Activated CD4-positive, CD25-positive, alpha-beta regulatory T cell treated with anti-CD3 and anti-CD28 coated beads, Interleukin-2, amount 50 U/mL, for 72 hours (primary cell): Measurements from ENCODE around the gene RNPEPL1.
"Not testable (repeated sequence)": the region's sequence is repeated elsewhere in the genome, so short reads cannot be mapped to it uniquely, and the experiment has no call there.

Experiments
- DNase-seq: peaks from one replicate; pipeline ENCODE4 v3.0.0; 2021

RNPEPL1 gene, protein sequence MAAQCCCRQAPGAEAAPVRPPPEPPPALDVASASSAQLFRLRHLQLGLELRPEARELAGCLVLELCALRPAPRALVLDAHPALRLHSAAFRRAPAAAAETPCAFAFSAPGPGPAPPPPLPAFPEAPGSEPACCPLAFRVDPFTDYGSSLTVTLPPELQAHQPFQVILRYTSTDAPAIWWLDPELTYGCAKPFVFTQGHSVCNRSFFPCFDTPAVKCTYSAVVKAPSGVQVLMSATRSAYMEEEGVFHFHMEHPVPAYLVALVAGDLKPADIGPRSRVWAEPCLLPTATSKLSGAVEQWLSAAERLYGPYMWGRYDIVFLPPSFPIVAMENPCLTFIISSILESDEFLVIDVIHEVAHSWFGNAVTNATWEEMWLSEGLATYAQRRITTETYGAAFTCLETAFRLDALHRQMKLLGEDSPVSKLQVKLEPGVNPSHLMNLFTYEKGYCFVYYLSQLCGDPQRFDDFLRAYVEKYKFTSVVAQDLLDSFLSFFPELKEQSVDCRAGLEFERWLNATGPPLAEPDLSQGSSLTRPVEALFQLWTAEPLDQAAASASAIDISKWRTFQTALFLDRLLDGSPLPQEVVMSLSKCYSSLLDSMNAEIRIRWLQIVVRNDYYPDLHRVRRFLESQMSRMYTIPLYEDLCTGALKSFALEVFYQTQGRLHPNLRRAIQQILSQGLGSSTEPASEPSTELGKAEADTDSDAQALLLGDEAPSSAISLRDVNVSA

GRCh38 chr2:240567872-240568677 lies at the start of gene RNPEPL1:
Gene RNPEPL1, plus strand, starts transcription at chr2:240568484. Its CDS starts 103 bp downstream, at chr2:240568587.
- DNase-seq = peak; percentile 64

DNA sequence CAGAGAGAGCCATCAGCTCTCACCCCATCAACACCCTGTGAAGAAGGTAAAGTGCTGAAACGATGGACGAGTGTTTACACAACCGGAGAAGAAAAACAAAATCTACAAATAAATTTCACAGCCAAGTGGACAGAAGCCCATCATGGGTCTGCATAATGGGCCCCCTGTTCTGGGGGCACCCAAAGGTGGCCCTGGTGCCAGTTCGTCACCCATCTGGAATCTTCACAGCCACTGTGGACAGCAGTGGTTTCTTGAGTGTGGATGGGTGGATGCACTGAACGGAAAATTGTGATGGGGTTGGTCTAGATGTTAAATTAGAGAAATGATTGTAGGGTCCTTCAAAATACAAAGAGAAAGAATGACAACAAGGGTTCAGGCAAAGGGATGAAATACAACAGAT lies 49.3 kb upstream of the RNPEPL1 start:
- no peak for DNase-seq

- DNase-seq = no peak
These were observed 48.7 kb upstream of the RNPEPL1 start for GRCh38 chr2:240519396-240520129.

DNA sequence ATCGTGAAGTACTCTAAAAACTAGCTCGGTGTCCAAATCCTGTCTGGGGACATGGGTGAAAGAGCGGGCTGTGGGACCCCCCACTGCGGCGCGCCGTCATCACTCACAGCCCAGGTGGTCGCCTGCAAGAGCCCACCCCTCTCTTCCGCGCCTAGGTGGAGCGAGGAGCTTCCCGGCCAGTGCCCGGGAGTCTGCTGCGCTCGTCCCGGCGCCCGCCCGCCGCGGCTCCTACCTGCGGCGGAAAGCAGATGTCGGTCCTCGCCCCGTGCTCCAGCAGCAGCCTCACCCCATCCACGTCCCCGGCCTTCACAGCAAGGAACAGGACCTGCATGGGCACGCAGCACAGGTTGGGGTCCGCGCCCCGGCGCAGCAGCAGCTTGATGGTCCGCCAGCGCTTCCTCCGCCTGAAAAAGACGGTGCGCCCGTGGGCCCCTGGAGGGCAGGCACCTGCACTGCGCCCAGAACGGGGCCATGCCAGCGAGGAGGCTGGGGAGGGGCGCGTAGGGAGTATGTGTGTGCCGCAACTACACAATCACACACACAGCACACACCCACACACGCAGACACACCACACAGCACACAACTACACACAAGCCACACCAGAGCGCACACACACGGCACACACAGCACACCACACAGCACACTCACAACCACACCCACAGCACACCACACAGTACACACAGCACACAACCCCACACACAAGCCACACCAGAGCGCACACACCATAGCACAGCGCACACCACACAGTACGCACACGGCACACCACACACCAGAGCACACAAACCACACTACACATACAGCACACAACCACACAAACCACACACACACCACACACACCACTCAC lies 47.9 kb upstream of the RNPEPL1 start:
- no peak for DNase-seq

DNA sequence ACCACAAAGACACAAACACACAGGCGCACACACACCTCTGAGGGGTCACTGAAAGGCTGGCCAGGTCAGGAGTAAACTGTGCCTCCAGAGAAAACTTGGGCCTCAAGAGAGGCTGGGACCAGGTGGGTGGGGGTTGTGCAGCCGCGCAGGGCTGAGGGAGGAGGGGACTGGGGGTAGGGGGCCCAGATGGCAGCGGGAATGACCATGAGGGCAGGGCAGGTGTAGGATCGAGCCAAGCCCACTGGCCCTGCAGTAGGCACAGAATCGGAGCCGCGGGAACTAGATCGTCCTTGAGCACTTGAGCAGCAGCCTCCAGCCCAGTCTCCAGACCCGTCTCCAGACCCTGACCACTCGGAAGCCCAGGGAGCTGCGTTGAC lies 47.3 kb upstream of the RNPEPL1 start:
- DNase-seq = no peak

- DNase-seq = not testable (repeated sequence)
These were observed 46.4 kb upstream of the RNPEPL1 start for GRCh38 chr2:240521885-240522284.

DNA sequence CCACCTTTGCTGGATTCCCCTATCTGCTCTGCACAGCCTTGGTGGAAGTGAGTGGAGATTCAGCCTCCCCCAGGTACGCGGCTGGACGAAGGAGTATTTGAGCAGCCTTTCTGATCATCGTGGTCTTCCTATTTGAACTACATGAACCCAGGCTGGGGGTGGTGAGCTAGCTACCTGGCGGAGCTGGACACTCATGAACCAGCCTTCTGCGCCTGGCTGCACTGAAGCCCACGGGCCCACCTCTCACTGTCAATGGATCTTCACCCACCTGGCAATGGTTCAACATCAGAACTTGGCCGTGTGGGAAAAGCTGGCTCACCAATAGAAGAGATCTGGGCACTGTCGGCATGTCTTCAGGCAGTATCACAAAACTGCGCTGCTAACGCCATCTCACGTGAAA lies 45.9 kb upstream of the RNPEPL1 start:
- no peak for DNase-seq

GRCh38 chr2:240523451-240524281 lies 44.6 kb upstream of the RNPEPL1 start:
- no peak for DNase-seq

GRCh38 chr2:240524963-240525718 lies 43.1 kb upstream of the RNPEPL1 start:
- DNase-seq = no peak

GRCh38 chr2:240525802-240526201 lies 42.5 kb upstream of the RNPEPL1 start:
- DNase-seq = no peak

DNA sequence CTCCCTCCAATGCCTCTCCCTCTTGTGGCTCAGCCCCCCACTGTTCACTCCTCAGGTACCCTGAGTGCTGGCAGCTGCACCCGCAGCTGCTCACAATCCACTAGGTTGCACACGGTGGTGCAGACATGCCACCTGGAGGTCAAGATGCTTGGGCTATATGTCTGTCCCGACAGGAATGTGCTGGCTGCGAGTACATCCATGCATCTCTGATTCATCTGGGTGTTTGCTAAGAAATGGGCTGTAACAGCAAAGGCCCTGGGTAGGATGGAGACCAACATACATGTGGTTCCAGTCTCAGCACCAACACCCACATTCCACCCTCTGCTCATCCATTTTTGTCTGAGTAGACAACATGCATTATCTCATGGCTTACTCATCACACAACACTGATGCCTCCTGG lies 41.8 kb upstream of the RNPEPL1 start:
- no peak for DNase-seq

DNA sequence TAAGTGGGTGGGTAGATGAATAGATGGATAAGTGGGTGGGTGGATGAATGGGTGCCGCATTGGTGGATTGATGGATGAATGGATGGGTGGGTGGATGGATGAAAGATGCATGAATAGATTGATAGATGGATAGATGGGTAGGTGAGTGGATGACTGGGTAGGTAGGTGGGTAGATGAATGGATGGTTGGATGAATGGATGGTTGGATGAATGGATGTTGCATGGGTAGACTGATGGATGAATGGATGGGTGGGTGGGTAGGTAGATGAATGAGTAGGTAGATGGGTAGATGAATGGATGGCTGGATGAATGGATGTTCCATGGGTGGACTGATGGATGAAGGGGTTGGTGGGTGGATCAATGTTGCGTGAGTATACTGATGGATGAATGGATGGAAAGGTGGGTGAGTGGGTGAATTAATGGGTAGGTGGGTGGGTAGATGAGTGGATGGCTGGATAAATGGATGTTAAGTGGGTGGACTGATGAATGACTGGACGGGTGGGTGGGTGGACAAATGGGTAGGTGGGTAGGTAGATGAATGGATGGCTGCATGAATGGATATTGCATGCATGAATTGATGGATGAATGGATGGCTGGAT lies 41.0 kb upstream of the RNPEPL1 start:
- no peak for DNase-seq

GRCh38 chr2:240528406-240529040 lies 39.8 kb upstream of the RNPEPL1 start:
- DNase-seq = no peak

GRCh38 chr2:240529344-240529999 lies 38.8 kb upstream of the RNPEPL1 start:
- no peak for DNase-seq

DNA sequence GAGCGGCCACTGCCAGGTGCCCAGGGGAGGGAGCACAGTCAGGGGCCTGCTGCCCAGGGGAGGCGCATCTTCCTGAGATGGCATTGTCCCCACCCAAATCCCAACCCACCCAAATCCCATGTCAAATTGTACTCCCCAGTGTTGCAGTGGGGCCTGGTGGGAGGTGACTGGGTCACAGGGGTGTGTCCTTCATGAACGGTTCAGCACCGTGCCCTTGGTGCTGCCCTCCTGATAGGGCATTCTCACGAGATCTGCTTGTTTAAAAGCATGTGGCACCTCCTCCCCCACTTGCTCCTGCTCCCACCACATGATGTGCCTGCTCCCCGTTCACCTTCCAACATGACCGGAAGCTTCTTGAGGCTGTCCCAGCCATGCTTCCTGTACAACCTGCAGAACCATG lies 38.1 kb upstream of the RNPEPL1 start:
- DNase-seq = no peak

- DNase-seq = no peak
These were observed 37.2 kb upstream of the RNPEPL1 start for GRCh38 chr2:240531038-240531437.

- no peak for DNase-seq
These were observed 36.1 kb upstream of the RNPEPL1 start for GRCh38 chr2:240532031-240532775.
